C1 segment of cervical spinal cord (tissue), 14 donors: Measurements from ENCODE around the gene CAAP1.
A peak's percentile ranks its signal among the peaks of the same experiment; 100 is the strongest.
"Not testable (repeated sequence)": the region's sequence is repeated elsewhere in the genome, so short reads cannot be mapped to it uniquely, and the experiment has no call there.

Source experiments
- DNase-seq, 14 donors: peaks; one replicate each; lab custom pipeline; 2025; lab: John Stamatoyannopoulos, UW

Gene CAAP1

GRCh38 chr9:26892251-26893029, at the start of gene CAAP1:
Gene CAAP1, minus strand, starts transcription at chr9:26892802. Its CDS starts 87 bp downstream, at chr9:26892715.
- peak; percentile 49 to 90 (median 84) for DNase-seq

- no peak for DNase-seq
Observed at GRCh38 chr9:26940779-26941178, 48.2 kb upstream of the CAAP1 start.

- DNase-seq: no peak
Observed at GRCh38 chr9:26939955-26940711, 47.5 kb upstream of the CAAP1 start.

- DNase-seq: no peak
Observed at GRCh38 chr9:26937816-26938371, 45.3 kb upstream of the CAAP1 start.

GRCh38 chr9:26935847-26936246, 43.2 kb upstream of the CAAP1 start:
- DNase-seq: no peak

- DNase-seq: no peak
Observed at GRCh38 chr9:26928902-26929495, 36.4 kb upstream of the CAAP1 start.

GRCh38 chr9:26925609-26926008, 33.0 kb upstream of the CAAP1 start:
- no peak for DNase-seq

- DNase-seq: no peak
Observed at GRCh38 chr9:26919698-26920097, 27.1 kb upstream of the CAAP1 start.

GRCh38 chr9:26913138-26913668, 20.6 kb upstream of the CAAP1 start:
- no peak for DNase-seq

GRCh38 chr9:26904671-26905070, 12.1 kb upstream of the CAAP1 start:
- no peak for DNase-seq

- no peak for DNase-seq
Observed at GRCh38 chr9:26904070-26904469, 11.5 kb upstream of the CAAP1 start.

- DNase-seq: no peak
Observed at GRCh38 chr9:26893030-26893676, 551 bp upstream of the CAAP1 start.

GRCh38 chr9:26891726-26892125, 876 bp downstream of the CAAP1 start:
- DNase-seq: peak in 1 of 14 donors; percentile 25

GRCh38 chr9:26888271-26888670, 4.3 kb downstream of the CAAP1 start:
- DNase-seq: no peak

- DNase-seq: no peak
Observed at GRCh38 chr9:26882154-26882553, 10.4 kb downstream of the CAAP1 start.

- no peak for DNase-seq
Observed at GRCh38 chr9:26880262-26880661, 12.3 kb downstream of the CAAP1 start.

GRCh38 chr9:26875155-26875554, 17.4 kb downstream of the CAAP1 start:
- DNase-seq: not testable (repeated sequence)

- no peak for DNase-seq
Observed at GRCh38 chr9:26870292-26870691, 22.3 kb downstream of the CAAP1 start.

GRCh38 chr9:26863074-26863473, 29.5 kb downstream of the CAAP1 start:
- DNase-seq: no peak

- no peak for DNase-seq
Observed at GRCh38 chr9:26856413-26857032, 36.1 kb downstream of the CAAP1 start.

GRCh38 chr9:26850995-26851394, 41.6 kb downstream of the CAAP1 start:
- no peak for DNase-seq
